HG03469 (cell line): ENCODE data around the gene CST4.
"Not testable (repeated sequence)": the region's sequence is repeated elsewhere in the genome, so short reads cannot be mapped to it uniquely, and the experiment has no call there.

Experiments
- ATAC-seq: cut with Tn5 transposase; IDR thresholded peaks from one replicate; pipeline ENCODE4 v1.9.1; 2021; ENCODE audit warnings: mild to moderate bottlenecking, moderate library complexity, moderate number of reproducible peaks; ENCODE audit not compliant: unreplicated experiment

The CST4 gene

DNA sequence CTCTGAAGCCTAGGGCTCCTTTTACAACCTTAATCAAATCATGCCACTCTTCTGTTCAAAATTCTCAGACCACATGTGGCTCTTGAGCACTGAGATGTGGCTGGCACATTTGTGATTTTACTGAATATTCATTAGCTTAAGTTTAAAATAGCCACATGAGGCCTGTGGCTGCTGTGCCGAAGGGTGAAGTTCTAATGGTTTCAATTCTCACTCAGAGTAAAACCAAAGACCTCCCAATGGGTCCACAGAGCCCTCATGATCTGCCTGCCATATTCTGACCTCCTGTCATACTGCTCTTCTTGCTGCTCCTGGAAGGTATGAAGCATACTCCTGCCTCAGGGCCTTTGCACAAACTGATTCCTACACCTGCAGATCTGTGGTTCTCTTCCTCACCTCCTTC, 43.3 kb downstream of the CST4 start:
- no peak for ATAC-seq

DNA sequence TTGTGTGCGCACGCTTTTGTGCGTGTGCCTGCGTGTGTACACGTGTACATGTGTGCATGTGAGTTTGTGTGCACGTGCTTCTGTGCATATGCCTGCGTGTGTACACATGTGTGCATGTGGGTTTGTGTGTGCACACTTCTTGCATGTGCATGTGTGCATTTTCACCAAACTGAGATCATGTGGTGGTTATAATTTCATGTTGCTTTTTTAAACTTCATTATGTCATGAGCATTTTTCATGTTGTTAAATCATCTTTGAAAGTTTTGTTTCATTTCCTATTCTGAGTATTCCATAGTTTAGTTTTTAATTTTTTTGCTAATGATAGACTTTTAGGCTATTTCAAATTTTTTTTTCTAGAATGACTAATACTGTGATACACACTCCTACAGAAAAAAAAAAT, 44.7 kb downstream of the CST4 start:
- no peak for ATAC-seq

GRCh38 chr20:23643659-23644058, 45.2 kb downstream of the CST4 start:
- ATAC-seq: no peak

GRCh38 chr20:23641936-23642751, 46.7 kb downstream of the CST4 start:
- no peak for ATAC-seq

- ATAC-seq: no peak
Observed at GRCh38 chr20:23640671-23641667, 47.9 kb downstream of the CST4 start.

GRCh38 chr20:23640018-23640601, 48.7 kb downstream of the CST4 start:
- ATAC-seq: no peak

- ATAC-seq: no peak
Observed at GRCh38 chr20:23639490-23639958, 49.3 kb downstream of the CST4 start.

GRCh38 chr20:23638309-23638708, 50.5 kb downstream of the CST4 start:
- no peak for ATAC-seq

DNA sequence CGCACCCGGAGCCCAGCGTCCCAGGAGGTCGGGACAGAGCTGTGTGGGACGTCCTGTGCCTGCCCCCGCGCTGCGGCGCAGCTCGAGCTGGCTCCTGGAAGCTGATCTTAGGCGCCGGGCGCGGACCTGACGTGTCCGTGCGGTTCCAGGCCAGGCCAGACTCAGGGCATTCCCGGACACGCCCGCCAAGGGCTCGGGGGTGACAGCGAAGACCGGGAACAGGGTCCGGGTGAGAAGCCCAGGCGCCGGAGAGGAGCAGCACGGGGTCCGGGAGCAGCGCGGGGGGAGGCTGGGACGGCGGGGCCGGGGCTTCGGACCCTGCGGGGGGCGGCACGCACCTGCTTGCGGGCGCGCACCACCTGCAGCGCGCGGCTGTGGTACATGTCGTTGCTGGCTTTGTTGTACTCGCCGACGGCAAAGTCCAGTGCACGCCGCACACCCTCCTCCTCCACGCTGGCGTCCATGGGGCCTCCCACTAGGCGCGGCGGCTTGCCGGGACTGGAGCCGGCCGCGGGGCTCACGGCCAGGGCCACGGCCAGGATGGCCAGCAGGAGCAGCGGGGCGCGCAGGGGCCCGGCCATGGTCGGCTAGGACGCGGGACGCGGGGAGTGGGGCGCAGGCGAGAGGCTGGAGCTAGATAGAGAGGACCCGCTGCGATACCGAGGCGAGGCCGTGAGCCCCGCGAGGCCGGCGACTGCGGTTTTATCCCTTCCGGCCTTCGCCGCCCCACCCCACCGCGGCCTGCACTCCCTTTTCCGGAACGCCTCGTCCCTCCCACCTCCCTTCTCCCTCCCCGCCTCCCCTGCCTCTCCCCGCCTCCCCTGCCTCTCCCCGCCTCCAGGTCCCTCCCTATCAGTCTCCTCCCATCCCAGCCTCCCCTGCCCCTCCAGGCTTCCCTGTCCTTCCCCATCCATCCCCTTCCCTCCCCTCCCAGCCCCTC, 51.3 kb downstream of the CST4 start, which contains the start of gene CST3:
Gene CST3 (minus strand): TSS at position 674 of the 940 bp plus-strand sequence. CDS start 93 bp downstream, at position 581.
- ATAC-seq: peak; percentile 51

DNA sequence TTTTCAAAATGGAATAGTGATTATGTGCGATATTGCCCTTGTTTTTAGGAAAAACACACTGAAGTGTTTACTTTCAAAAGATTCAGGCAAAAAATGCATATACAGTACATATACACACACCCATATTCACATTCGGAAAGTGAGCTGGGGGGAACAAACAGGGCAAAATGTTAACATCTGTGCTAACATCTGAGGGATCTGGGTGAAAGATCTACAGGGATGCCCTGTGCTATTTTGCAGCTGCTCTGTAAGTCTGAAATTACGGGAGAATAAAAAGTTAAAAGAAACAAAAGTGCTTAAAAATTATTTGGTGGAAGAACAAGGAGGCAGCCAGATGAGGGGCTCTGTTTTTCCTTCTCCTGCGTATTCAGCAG, 51.9 kb downstream of the CST4 start:
- no peak for ATAC-seq

DNA sequence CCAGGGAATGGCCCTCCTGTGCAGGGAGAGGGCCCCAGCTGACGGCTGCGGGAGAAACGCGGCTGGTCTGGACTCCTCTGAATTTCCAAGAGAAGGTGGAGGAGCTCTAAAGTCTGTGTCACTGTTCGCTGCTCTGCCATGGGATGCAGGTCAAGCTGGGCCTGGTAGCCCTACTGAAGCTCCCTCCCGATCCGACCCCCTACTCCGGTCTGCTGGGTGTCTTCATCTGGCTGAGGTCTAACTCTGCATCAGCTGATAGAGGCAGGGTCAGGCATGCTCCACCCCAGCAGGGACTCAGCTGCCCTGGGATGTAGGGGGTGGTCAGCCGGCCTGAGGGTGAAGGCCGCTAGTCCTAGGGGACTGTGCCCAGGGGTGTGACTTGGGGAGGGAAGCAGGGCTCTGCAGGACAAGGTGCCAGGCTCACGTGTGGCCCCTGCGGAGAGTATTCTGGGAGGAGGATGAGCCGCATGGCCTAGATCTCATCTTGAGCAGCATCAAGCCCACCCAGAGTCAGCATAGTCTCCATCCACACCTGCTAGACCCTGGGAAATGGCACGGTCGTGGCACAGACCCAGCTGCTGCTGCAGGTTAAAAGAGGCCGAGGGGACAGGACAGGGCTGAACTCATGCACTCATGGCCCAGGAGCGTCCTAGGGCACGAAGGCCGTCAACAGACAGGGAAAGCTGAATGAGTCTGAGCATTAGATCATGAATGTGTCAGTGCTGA, 52.5 kb downstream of the CST4 start:
- no peak for ATAC-seq

- not testable (repeated sequence) for ATAC-seq
Observed at GRCh38 chr20:23635768-23636090, 53.1 kb downstream of the CST4 start.
